Measurements from ENCODE around the gene KRT71.

KRT71 gene

DNA sequence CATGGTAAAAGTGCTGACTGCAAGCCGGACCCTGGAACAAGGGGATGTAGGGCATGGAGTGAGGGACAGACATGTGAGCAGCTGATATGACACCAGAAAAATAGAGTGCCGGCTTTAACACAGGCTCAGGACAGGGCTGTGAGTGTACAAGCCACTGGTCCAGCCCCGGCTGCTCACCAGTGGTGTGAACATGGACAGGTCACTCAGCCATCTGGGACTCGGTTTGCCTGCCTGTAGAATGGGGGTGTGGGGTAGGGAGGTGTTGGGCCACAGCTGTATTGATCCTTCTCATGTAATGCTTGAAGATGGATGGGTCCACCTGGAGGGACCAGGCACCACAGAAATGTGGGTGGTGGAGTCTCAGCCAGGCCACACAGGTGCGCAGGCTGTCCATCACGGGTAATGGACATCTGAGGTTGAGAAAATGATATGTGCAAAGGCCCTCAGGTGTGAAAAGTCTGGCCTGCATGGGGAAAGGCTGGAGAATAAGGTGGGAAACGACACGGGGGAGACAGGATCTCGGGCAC is 31.3 kb upstream of the KRT71 start:
- peaks cover 15% of the 10 kb centered on the region for H3K27me3 Mint-ChIP-seq
- no peaks in the 10 kb centered on the region for H3K9me3 Mint-ChIP-seq
- no peak overlapping the region for H3K27ac Mint-ChIP-seq (ENCODE audit: low read depth)
- DNase-seq (ENCODE audit: low spot score in 2 of 2): no peak
- peaks cover 52% of the 10 kb centered on the region for H3K4me1 Mint-ChIP-seq
- H3K4me3 Mint-ChIP-seq: no peak overlapping the region
- ATAC-seq (replicated peaks; ENCODE audit: extremely low read depth, poor library complexity, severe bottlenecking): no peak
- no peaks in the 10 kb centered on the region for H3K36me3 Mint-ChIP-seq (ENCODE audit: insufficient read depth)

DNA sequence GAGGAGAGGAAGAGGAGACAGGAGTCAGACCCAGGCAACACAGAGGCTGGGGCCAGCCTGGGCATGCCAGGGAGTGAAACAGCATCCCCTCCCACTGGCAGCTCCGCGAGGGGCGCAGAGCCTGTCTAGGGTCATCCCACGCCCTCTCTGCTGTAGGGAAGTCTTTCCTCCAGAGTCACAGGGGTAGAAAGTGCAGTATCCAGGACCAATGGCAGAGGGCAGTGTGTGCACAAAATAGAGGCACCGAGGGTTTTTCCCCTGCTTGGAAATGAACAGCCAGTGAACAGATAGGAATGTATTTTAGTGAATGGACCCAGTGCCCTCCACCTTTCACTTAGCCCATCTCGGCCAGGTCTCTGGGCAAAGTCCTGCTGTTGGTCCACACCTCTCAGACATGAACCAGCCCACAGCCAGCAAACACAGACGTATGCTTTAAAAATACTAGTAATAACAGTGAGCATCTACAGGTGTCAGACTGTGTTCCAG is 30.1 kb upstream of the KRT71 start:
- ATAC-seq (replicated peaks; ENCODE audit: extremely low read depth, poor library complexity, severe bottlenecking): no peak

DNA sequence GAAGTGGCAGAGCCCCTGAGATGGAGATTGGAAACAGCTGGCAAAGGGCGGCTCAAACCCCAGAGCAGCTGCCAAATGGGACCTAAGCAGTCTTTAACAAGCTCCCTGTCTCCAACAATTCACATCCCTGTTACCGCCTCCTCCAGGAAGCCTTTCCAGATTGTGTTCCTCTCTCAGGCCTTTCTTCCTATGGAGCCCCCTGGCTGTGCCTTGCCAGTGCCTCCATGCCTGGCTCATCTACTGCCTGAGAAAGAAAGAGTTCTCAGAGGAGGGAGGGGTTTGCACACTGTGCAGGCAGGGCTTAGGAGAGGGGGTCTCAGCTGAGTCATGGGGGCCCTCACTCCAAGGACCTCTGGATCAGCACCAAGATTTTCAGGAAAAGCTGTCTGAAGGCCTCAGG is 29.5 kb upstream of the KRT71 start:
- H3K36me3 Mint-ChIP-seq (ENCODE audit: insufficient read depth): no peaks in the 10 kb centered on the region
- peaks cover 52% of the 10 kb centered on the region for H3K4me1 Mint-ChIP-seq
- H3K4me3 Mint-ChIP-seq: no peak overlapping the region
- peaks cover 15% of the 10 kb centered on the region for H3K27me3 Mint-ChIP-seq
- no peak for DNase-seq (ENCODE audit: low spot score in 2 of 2)
- H3K9me3 Mint-ChIP-seq: no peaks in the 10 kb centered on the region
- no peak overlapping the region for H3K27ac Mint-ChIP-seq (ENCODE audit: low read depth)
- ATAC-seq (replicated peaks; ENCODE audit: extremely low read depth, poor library complexity, severe bottlenecking): no peak

More for the DNA sequence above, 30.1 kb upstream of the KRT71 start:
- H3K4me1 Mint-ChIP-seq: peaks cover 52% of the 10 kb centered on the region
- DNase-seq (ENCODE audit: low spot score in 2 of 2): peak; percentile 49 to 58
- H3K9me3 Mint-ChIP-seq: no peaks in the 10 kb centered on the region
- no peak overlapping the region for H3K27ac Mint-ChIP-seq (ENCODE audit: low read depth)
- no peaks in the 10 kb centered on the region for H3K36me3 Mint-ChIP-seq (ENCODE audit: insufficient read depth)
- no peak overlapping the region for H3K4me3 Mint-ChIP-seq
- peaks cover 15% of the 10 kb centered on the region for H3K27me3 Mint-ChIP-seq

DNA sequence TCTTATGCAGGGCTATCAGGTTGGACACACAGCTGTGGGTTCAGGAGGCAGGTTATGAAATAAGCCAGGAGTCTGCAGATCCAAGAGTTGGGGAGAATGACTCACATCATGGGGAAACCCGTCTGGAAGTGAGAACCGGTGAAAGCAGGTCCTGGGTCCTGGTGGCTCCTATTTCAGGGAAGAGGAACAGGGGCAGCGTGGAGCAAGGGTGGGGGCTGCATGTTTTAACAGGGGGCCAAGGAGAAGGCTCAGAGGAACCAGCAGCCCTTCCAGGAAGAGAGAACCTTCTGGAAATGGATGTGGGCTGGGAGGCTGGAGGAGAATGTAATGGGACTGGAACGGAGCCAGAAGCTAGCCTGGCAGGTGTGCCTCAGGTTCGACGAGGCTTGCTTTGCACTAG is 28.5 kb upstream of the KRT71 start:
- DNase-seq (ENCODE audit: low spot score in 2 of 2) (no peak), ATAC-seq (replicated peaks; ENCODE audit: extremely low read depth, poor library complexity, severe bottlenecking) (no peak)
- Mint-ChIP-seq H3K9me3 (no peaks in the 10 kb centered on the region), H3K36me3 (ENCODE audit: insufficient read depth) (no peaks in the 10 kb centered on the region), H3K27me3 (peaks cover 15% of the 10 kb centered on the region), H3K27ac (ENCODE audit: low read depth) (no peak overlapping the region), H3K4me3 (no peak overlapping the region), H3K4me1 (peaks cover 43% of the 10 kb centered on the region)

DNA sequence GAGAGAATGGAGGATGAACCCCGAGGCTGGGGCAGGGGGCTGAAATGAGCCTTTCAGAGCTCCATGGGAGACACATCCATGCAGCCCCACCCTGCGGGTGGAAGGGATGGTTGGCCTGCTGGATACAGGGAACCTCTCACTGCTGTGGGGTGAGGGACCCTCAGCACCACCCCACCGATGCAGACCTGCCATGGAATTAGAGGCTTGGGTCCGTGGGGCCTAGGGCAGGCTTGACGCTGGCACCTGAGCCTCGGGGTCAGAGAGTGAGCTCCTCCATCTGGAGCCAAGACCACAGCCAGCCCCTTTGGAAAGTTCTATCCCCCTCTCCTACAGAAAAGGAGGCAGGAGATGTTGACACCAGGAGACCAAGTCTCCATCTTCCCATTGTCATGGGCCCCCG is 28.1 kb upstream of the KRT71 start:
- peak overlapping the region; percentile 86 for H3K27ac Mint-ChIP-seq (ENCODE audit: low read depth)
- no peaks in the 10 kb centered on the region for H3K9me3 Mint-ChIP-seq
- no peak overlapping the region for H3K4me3 Mint-ChIP-seq
- H3K36me3 Mint-ChIP-seq (ENCODE audit: insufficient read depth): no peaks in the 10 kb centered on the region
- ATAC-seq (replicated peaks; ENCODE audit: extremely low read depth, poor library complexity, severe bottlenecking): no peak
- DNase-seq (ENCODE audit: low spot score in 2 of 2): no peak
- peaks cover 39% of the 10 kb centered on the region for H3K4me1 Mint-ChIP-seq
- H3K27me3 Mint-ChIP-seq: peaks cover 15% of the 10 kb centered on the region

DNA sequence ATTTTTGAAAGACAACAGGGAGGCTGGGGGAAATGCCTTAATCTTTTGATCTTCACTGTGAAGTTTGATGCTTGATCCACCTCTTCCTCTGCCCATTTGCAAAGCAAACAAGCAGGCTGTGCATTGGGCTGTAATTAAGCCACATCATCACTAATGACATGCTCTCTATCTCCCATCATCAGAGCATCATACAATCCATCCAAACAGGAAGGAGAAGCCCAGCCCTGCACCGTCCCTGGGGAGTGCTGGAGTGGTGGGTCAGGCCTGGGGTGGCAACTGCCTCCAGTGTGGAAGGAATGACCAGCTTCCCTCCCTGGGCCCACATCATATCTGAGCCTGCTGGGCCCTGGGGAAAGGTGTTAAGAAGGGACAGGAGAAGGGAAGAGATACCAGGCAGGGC is 27.6 kb upstream of the KRT71 start:
- Mint-ChIP-seq H3K36me3 (ENCODE audit: insufficient read depth) (no peaks in the 10 kb centered on the region), H3K27me3 (peaks cover 15% of the 10 kb centered on the region), H3K4me3 (no peak overlapping the region), H3K4me1 (peaks cover 37% of the 10 kb centered on the region), H3K27ac (ENCODE audit: low read depth) (peak overlapping the region; percentile 86), H3K9me3 (no peaks in the 10 kb centered on the region)
- no peak for ATAC-seq (replicated peaks; ENCODE audit: extremely low read depth, poor library complexity, severe bottlenecking)
- DNase-seq (ENCODE audit: low spot score in 2 of 2): no peak

DNA sequence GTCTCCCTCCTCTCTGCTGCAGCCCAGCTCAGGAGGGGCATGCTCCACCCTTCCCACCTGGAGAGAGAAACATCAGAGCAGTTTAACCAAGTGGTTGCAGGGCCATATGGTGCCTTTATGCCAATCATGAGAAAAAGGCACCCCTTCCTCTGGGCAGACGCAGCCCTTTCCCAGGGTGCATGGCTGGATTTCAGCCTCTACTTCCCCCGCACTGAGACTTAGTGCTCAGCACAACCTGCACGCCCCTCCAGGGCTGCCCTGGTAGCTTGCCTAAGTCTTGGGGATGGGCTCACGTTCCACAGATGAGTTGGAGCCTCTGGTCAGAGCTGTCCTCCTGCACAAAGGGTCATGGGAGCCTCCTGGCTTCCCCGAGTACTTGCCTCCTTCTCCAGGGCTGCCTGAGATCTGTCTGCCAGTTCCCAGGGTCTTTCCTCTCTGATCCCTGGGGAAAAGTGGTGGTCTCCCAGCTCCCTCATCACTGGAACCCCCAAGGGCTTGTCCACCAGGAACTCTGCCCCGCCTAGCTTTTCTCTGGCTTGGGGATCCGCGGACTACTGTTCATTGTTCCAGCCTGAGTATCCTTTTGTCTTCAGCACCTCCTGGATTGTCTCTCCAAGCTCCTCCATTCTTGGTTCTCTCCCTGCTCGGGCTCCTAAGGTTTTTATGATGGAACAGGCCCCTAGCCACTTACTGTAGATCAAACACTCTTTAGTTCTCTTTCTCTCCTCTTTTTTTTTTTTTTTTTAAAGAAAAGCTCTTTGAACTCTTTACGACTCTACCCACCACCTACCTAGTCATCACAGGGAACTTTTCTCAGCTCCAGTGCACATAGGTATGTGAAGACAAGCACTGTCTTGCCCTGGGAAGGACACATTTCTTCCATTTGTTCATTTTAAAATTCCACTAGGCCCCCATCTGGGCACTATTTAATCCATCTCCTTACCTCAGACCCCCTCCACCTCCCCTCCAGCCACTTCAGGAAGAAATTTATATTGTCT is 26.8 kb upstream of the KRT71 start:
- H3K27ac Mint-ChIP-seq (ENCODE audit: low read depth): peak overlapping the region; percentile 86

DNA sequence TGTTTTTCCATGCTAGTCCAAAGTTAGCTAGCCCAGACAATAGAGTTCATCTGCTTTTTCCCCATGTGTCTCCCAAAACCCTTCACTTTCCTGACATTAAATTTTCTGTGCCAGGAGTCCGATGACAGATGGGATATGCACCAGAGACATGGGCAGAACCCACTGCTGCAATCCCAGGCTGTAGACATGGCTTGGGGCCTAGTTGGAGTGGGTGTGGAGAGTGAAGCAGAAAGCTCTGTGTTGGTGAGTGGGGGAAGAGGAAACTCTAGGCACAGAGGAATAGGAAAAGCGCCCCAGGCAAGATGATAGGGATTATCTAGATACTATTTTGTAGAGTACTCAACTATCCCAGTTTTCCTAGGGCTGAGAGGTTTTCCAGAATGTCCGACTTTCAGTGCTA is 25.5 kb upstream of the KRT71 start:
- Mint-ChIP-seq H3K27me3 (peaks cover 15% of the 10 kb centered on the region), H3K4me3 (no peak overlapping the region), H3K27ac (ENCODE audit: low read depth) (no peak overlapping the region), H3K36me3 (ENCODE audit: insufficient read depth) (no peaks in the 10 kb centered on the region), H3K9me3 (no peaks in the 10 kb centered on the region), H3K4me1 (peaks cover 28% of the 10 kb centered on the region)
- DNase-seq (ENCODE audit: low spot score in 2 of 2) (no peak), ATAC-seq (replicated peaks; ENCODE audit: extremely low read depth, poor library complexity, severe bottlenecking) (no peak)

More for the DNA sequence above, 26.8 kb upstream of the KRT71 start:
- no peak for DNase-seq (ENCODE audit: low spot score in 2 of 2)
- no peak overlapping the region for H3K4me3 Mint-ChIP-seq
- ATAC-seq (replicated peaks; ENCODE audit: extremely low read depth, poor library complexity, severe bottlenecking): no peak
- H3K27me3 Mint-ChIP-seq: peaks cover 15% of the 10 kb centered on the region
- H3K4me1 Mint-ChIP-seq: peaks cover 30% of the 10 kb centered on the region
- H3K36me3 Mint-ChIP-seq (ENCODE audit: insufficient read depth): no peaks in the 10 kb centered on the region
- no peaks in the 10 kb centered on the region for H3K9me3 Mint-ChIP-seq

DNA sequence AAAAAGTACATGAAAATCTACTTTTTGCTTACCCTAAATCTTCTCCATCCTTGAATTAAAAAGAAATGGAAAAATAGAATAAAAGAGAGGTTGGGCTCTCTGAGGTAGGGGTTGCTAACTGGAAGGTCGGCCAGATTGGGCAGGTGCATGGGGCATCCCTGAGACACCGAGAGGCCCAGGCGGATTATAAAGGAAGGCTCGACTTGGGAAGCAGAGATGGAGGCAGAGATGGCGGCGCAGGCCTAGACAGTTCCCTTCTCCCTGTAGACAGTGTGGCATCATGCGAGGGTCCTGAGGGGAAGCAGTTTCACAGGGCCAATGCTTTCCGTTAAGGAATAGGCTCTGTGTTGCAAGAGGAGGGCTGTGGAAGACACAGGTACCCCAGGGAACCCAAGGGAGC is 24.4 kb upstream of the KRT71 start:
- H3K36me3 Mint-ChIP-seq (ENCODE audit: insufficient read depth): no peaks in the 10 kb centered on the region
- H3K27ac Mint-ChIP-seq (ENCODE audit: low read depth): no peak overlapping the region
- H3K4me3 Mint-ChIP-seq: no peak overlapping the region
- no peaks in the 10 kb centered on the region for H3K9me3 Mint-ChIP-seq
- DNase-seq (ENCODE audit: low spot score in 2 of 2): no peak
- peaks cover 15% of the 10 kb centered on the region for H3K27me3 Mint-ChIP-seq
- ATAC-seq (replicated peaks; ENCODE audit: extremely low read depth, poor library complexity, severe bottlenecking): no peak
- H3K4me1 Mint-ChIP-seq: peaks cover 31% of the 10 kb centered on the region

DNA sequence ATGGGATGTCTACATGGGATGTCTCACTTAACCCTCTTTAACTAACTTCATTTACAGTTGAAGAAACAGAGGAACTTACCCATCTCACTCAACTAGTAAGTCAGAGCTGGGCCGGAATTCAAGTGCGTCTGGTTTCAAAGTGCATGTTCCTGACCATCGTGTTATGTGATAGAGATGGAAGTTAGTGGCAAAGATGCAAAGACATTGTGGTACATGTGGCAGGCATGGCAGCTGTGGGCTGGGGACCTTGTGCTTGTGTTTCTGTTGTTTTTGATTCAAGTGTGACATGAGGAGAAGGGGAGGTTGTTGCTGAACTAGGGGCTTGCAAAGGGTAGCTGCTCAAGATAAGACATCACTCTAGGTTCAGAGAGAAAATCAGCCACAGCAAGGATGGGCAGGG is 23.0 kb upstream of the KRT71 start:
- Mint-ChIP-seq H3K4me3 (no peak overlapping the region), H3K4me1 (peaks cover 25% of the 10 kb centered on the region), H3K27ac (ENCODE audit: low read depth) (no peak overlapping the region), H3K9me3 (no peaks in the 10 kb centered on the region), H3K36me3 (ENCODE audit: insufficient read depth) (no peaks in the 10 kb centered on the region), H3K27me3 (peaks cover 11% of the 10 kb centered on the region)
- no peak for ATAC-seq (replicated peaks; ENCODE audit: extremely low read depth, poor library complexity, severe bottlenecking)
- no peak for DNase-seq (ENCODE audit: low spot score in 2 of 2)

DNA sequence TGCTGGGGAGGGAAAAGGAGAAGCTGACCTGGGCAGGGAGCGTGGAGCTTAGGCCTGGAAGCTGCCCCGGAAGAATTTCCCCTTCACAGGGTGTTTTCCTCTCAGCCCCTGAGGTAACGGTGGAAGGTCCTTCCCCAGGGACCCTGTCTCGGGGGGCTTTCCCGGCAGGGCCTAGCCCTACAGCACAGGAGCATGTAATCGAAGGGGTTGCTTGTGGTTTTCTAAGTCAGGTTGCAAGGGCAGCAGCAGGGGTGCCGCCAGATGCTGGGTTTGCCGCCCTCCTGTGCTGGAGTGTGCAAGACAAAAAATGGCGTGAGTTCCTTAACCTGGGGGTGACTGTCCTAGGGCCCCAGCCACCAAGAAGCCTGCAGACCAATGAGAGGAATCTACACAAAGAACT is 22.3 kb upstream of the KRT71 start:
- H3K27me3 Mint-ChIP-seq: peaks cover 4% of the 10 kb centered on the region
- H3K9me3 Mint-ChIP-seq: no peaks in the 10 kb centered on the region
- no peaks in the 10 kb centered on the region for H3K36me3 Mint-ChIP-seq (ENCODE audit: insufficient read depth)
- H3K4me3 Mint-ChIP-seq: no peak overlapping the region
- ATAC-seq (replicated peaks; ENCODE audit: extremely low read depth, poor library complexity, severe bottlenecking) (no peak), DNase-seq (ENCODE audit: low spot score in 2 of 2) (no peak)
- H3K27ac Mint-ChIP-seq (ENCODE audit: low read depth): no peak overlapping the region
- peaks cover 22% of the 10 kb centered on the region for H3K4me1 Mint-ChIP-seq

DNA sequence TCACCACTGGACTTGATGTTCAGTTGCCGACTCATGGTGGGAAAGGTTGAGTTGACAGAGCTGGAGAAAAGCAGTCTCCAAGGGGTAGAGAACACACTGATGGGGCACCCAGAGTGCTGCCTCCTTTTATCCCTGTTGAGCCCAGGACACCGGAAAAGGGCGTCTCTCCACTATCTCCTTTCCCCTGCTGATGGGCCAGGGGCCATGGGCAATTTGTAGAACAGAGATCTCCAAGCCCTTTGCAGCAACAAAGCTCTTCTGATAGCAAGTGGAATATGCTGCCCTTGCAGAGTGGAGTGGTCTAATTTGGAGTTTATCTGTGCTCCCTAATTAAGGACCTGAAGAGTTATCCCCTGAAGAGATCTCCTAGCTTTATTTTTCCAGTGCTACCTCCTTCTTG is 20.8 kb upstream of the KRT71 start, which contains the start of gene KRT74:
TSS of gene KRT74 (minus strand) at position 101 of the 400 bp plus-strand sequence. CDS start at position 35, 66 bp downstream.
- no peaks in the 10 kb centered on the region for H3K9me3 Mint-ChIP-seq
- no peak within 1 kb of the TSS for H3K4me3 Mint-ChIP-seq
- no peaks in the 10 kb centered on the region for H3K27me3 Mint-ChIP-seq
- no peak within 1 kb of the TSS for H3K27ac Mint-ChIP-seq (ENCODE audit: low read depth)
- peaks cover 1% of the 10 kb centered on the region for H3K36me3 Mint-ChIP-seq (ENCODE audit: insufficient read depth)
- DNase-seq (ENCODE audit: low spot score in 2 of 2) (no peak), ATAC-seq (replicated peaks; ENCODE audit: extremely low read depth, poor library complexity, severe bottlenecking) (no peak)
- H3K4me1 Mint-ChIP-seq: peaks cover 23% of the 10 kb centered on the region

DNA sequence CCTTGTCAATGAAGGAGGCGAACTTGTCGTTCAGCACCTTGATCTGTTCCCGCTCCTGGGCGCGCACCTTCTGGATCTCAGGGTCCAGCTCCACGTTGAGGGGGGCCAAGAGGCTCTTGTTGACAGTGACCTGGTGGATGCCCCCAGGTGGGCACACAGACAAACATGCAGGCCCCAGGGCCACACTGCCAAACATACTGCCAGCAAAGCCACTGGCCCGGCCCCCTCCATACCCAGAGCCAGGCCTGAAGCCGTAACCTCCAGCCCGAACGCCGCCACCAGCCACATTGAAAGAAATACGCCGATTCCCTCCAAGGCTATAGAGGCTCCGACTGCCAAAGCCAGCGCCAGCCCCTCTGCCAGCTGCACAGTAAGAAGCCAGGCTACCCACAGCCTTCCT is 20.4 kb upstream of the KRT71 start:
- Mint-ChIP-seq H3K4me1 (peaks cover 27% of the 10 kb centered on the region), H3K27me3 (no peaks in the 10 kb centered on the region), H3K9me3 (no peaks in the 10 kb centered on the region), H3K36me3 (ENCODE audit: insufficient read depth) (peaks cover 2% of the 10 kb centered on the region), H3K27ac (ENCODE audit: low read depth) (no peak overlapping the region), H3K4me3 (no peak overlapping the region)
- DNase-seq (ENCODE audit: low spot score in 2 of 2): no peak
- no peak for ATAC-seq (replicated peaks; ENCODE audit: extremely low read depth, poor library complexity, severe bottlenecking)

Measured in central memory CD8-positive, alpha-beta T cell (primary cell).